ENCODE results near the gene PPP1CA. TPM values are rescaled to one million over a fixed set of nuclear protein-coding genes. Genes with fewer than 3 reads are reported as not detected.

PPP1CA gene
- polyA plus RNA-seq, 3 donors = 209 to 551 (median 461) TPM

GRCh38 chr11:67393990-67394389 lies 7.7 kb downstream of the PPP1CA start:
- no peak overlapping the region for H3K4me2 ChIP-seq (replicated peaks; ENCODE audit: extremely low read depth, low read length, poor library complexity, severe bottlenecking)
- H3K27ac ChIP-seq (ENCODE audit: low read depth in 1 of 2, low read length in 2 of 2) = no peak overlapping the region
- DNase-seq = no peak
- H3K36me3 ChIP-seq (replicated peaks in 1 of 2; ENCODE audit: control insufficient read depth in 1 of 2, insufficient read depth in 2 of 2, low read length in 2 of 2) = peaks cover 27 to 42% of the 10 kb centered on the region in 2 donors
- Mint-ChIP-seq H3K9me3 (no peaks in the 10 kb centered on the region), H3K4me1 (peaks cover 47% of the 10 kb centered on the region), H3K36me3 (peaks cover 28 to 32% of the 10 kb centered on the region in 2 donors), H3K27ac (peak overlapping the region in 1 of 7 donors; percentile 70), H3K27me3 (ENCODE audit: low read depth in 3 of 3) (peaks cover 0 to 6% (median 0%) of the 10 kb centered on the region in 3 donors), H3K4me3 (no peak overlapping the region)
- no peak for TF ChIP-seq CTCF (IDR thresholded peaks at IDR 0.05)
- WGBS (ENCODE audit: insufficient coverage) = 80% methylated on average over 1 of the region's 5 CpGs
- H3K9ac ChIP-seq (ENCODE audit: insufficient read depth, low read length, poor library complexity, severe bottlenecking) = no peak overlapping the region
- H3K4me3 ChIP-seq (replicated peaks in 1 of 3; ENCODE audit: low read depth in 2 of 3, low read length in 3 of 3) = no peak overlapping the region
- H3K27me3 ChIP-seq (ENCODE audit: control insufficient read depth in 2 of 2, insufficient read depth in 2 of 2, low read length in 2 of 2) = no peaks in the 10 kb centered on the region
- peaks cover 26 to 46% of the 10 kb centered on the region in 2 donors for H3K4me1 ChIP-seq (ENCODE audit: control insufficient read depth in 1 of 2, insufficient read depth in 2 of 2, low read length in 2 of 2)
- peaks cover 56% of the 10 kb centered on the region for H3K79me2 ChIP-seq (ENCODE audit: insufficient read depth, low read length)
- intact Hi-C loops (cut with micrococcal nuclease) = loop anchor here in 1 of 2 donors (5.0 to 10.0 kb wide), 2 partner anchors 33 to 549 kb away; partner anchors contain the start of genes RCE1 and RPS6KB2
- H3K9me3 ChIP-seq (replicated peaks in 1 of 2; ENCODE audit: control insufficient read depth in 1 of 2, insufficient read depth in 1 of 2, low read length in 2 of 2) = no peaks in the 10 kb centered on the region
- H2AFZ ChIP-seq (ENCODE audit: insufficient read depth, low read depth, low read length, poor library complexity, severe bottlenecking) = no peak overlapping the region
- H4K20me1 ChIP-seq (ENCODE audit: insufficient read depth, low read length) = peaks cover 57% of the 10 kb centered on the region

- H3K27me3 ChIP-seq (ENCODE audit: control insufficient read depth in 2 of 2, insufficient read depth in 2 of 2, low read length in 2 of 2) = no peaks in the 10 kb centered on the region
- peaks cover 52% of the 10 kb centered on the region for H4K20me1 ChIP-seq (ENCODE audit: insufficient read depth, low read length)
- peaks cover 26 to 42% of the 10 kb centered on the region in 2 donors for H3K4me1 ChIP-seq (ENCODE audit: control insufficient read depth in 1 of 2, insufficient read depth in 2 of 2, low read length in 2 of 2)
- peaks cover 51% of the 10 kb centered on the region for H3K79me2 ChIP-seq (ENCODE audit: insufficient read depth, low read length)
- H3K4me3 Mint-ChIP-seq = no peak overlapping the region
- peaks cover 46% of the 10 kb centered on the region for H3K4me1 Mint-ChIP-seq
- H3K9ac ChIP-seq (ENCODE audit: insufficient read depth, low read length, poor library complexity, severe bottlenecking) = no peak overlapping the region
- H3K4me2 ChIP-seq (replicated peaks; ENCODE audit: extremely low read depth, low read length, poor library complexity, severe bottlenecking) = no peak overlapping the region
- DNase-seq = no peak
- peaks cover 21 to 36% of the 10 kb centered on the region in 2 donors for H3K36me3 ChIP-seq (replicated peaks in 1 of 2; ENCODE audit: control insufficient read depth in 1 of 2, insufficient read depth in 2 of 2, low read length in 2 of 2)
- H3K4me3 ChIP-seq (replicated peaks in 1 of 3; ENCODE audit: low read depth in 2 of 3, low read length in 3 of 3) = no peak overlapping the region
- H3K27me3 Mint-ChIP-seq (ENCODE audit: low read depth in 3 of 3) = peaks cover 0 to 6% (median 1%) of the 10 kb centered on the region in 3 donors
- intact Hi-C loops (cut with micrococcal nuclease) = loop anchor here in 1 of 2 donors (5.0 to 10.0 kb wide), 2 partner anchors 34 to 549 kb away; partner anchors contain the start of genes RCE1 and RPS6KB2
- H3K36me3 Mint-ChIP-seq = peaks cover 26 to 27% of the 10 kb centered on the region in 2 donors
- 92% methylated on average over 18 of the region's 18 CpGs for WGBS (ENCODE audit: insufficient coverage)
- H3K27ac Mint-ChIP-seq = no peak overlapping the region
- TF ChIP-seq CTCF (IDR thresholded peaks at IDR 0.05) = no peak
- H3K27ac ChIP-seq (ENCODE audit: low read depth in 1 of 2, low read length in 2 of 2) = no peak overlapping the region
- no peak overlapping the region for H2AFZ ChIP-seq (ENCODE audit: insufficient read depth, low read depth, low read length, poor library complexity, severe bottlenecking)
- H3K9me3 ChIP-seq (replicated peaks in 1 of 2; ENCODE audit: control insufficient read depth in 1 of 2, insufficient read depth in 1 of 2, low read length in 2 of 2) = no peaks in the 10 kb centered on the region
- no peaks in the 10 kb centered on the region for H3K9me3 Mint-ChIP-seq
Observed at GRCh38 chr11:67393437-67393836, 8.2 kb downstream of the PPP1CA start.

All from CD14-positive monocyte (primary cell).